ENCODE results near the gene DAAM2.

The DAAM2 gene

GRCh38 chr6:39791850-39792539 lies at the start of gene DAAM2:
Gene DAAM2, plus strand, starts transcription at chr6:39792376. Its CDS starts 63,927 bp downstream, at chr6:39856303.
- no peak for DNase-seq

GRCh38 chr6:39746795-39747194 lies 45.4 kb upstream of the DAAM2 start:
- no peak for DNase-seq

- DNase-seq = no peak
Measured at GRCh38 chr6:39752835-39753724, 39.1 kb upstream of the DAAM2 start.

- no peak for DNase-seq
Measured at GRCh38 chr6:39753725-39754045, 38.5 kb upstream of the DAAM2 start.

GRCh38 chr6:39754514-39755115 lies 37.6 kb upstream of the DAAM2 start:
- DNase-seq = no peak

- no peak for DNase-seq
Measured at GRCh38 chr6:39755231-39755630, 36.9 kb upstream of the DAAM2 start.

GRCh38 chr6:39756582-39756981 lies 35.6 kb upstream of the DAAM2 start:
- DNase-seq = no peak

- DNase-seq = no peak
Measured at GRCh38 chr6:39758905-39759605, 33.1 kb upstream of the DAAM2 start.

- DNase-seq = no peak
Measured at GRCh38 chr6:39760226-39760952, 31.8 kb upstream of the DAAM2 start.

- DNase-seq = no peak
Measured at GRCh38 chr6:39765508-39766065, 26.6 kb upstream of the DAAM2 start.

- DNase-seq = no peak
Measured at GRCh38 chr6:39769012-39769411, 23.2 kb upstream of the DAAM2 start.

GRCh38 chr6:39770446-39770845 lies 21.7 kb upstream of the DAAM2 start:
- DNase-seq = no peak

GRCh38 chr6:39772559-39773273 lies 19.5 kb upstream of the DAAM2 start:
- DNase-seq = no peak

GRCh38 chr6:39773782-39774181 lies 18.4 kb upstream of the DAAM2 start:
- no peak for DNase-seq

- DNase-seq = no peak
Measured at GRCh38 chr6:39776581-39776980, 15.6 kb upstream of the DAAM2 start.

GRCh38 chr6:39777218-39777617 lies 15.0 kb upstream of the DAAM2 start:
- no peak for DNase-seq

- no peak for DNase-seq
Measured at GRCh38 chr6:39777661-39778060, 14.5 kb upstream of the DAAM2 start.

GRCh38 chr6:39778581-39779255 lies 13.5 kb upstream of the DAAM2 start:
- no peak for DNase-seq

- DNase-seq = no peak
Measured at GRCh38 chr6:39785281-39785680, 6.9 kb upstream of the DAAM2 start.

- no peak for DNase-seq
Measured at GRCh38 chr6:39786649-39787048, 5.5 kb upstream of the DAAM2 start.

GRCh38 chr6:39787322-39787721 lies 4.9 kb upstream of the DAAM2 start:
- DNase-seq = no peak

Measured in SIG-M5 (cell line).